OCI-LY1 (cell line): Measurements from ENCODE around the gene CCDC88B.

ENCODE experiments used
- H2AFZ ChIP-seq: fragments of 200-600 bp; sonication (generic), shearing (Covaris generic); 2 replicates; pipeline ENCODE4 v1.6.0; 2014; ENCODE audit warnings: antibody characterized with exemption, mild to moderate bottlenecking, low read length
- H3F3A ChIP-seq: fragments of 200-600 bp; sonication (generic), shearing (Covaris generic); 2 replicates; pipeline ENCODE4 v1.6.0; 2014; ENCODE audit warnings: mild to moderate bottlenecking, antibody characterized with exemption, low read length, moderate library complexity; ENCODE audit not compliant: insufficient read depth
- H3K27ac ChIP-seq: fragments of 200-600 bp; sonication (generic); 2 replicates; pipeline ENCODE4 v1.5.1; 2014; ENCODE audit warnings: low read length, mixed run types, mild to moderate bottlenecking, low read depth; ENCODE audit not compliant: poor library complexity, severe bottlenecking
- H3K27me3 ChIP-seq: fragments of 200-600 bp; sonication (generic); 2 replicates; pipeline ENCODE4 v1.6.0; 2014; ENCODE audit warnings: antibody characterized with exemption, mild to moderate bottlenecking, low read length, moderate library complexity; ENCODE audit not compliant: insufficient read depth
- H3K36me3 ChIP-seq: fragments of 200-600 bp; sonication (generic); 2 replicates; pipeline ENCODE4 v1.6.1; 2014; ENCODE audit warnings: mild to moderate bottlenecking, antibody characterized with exemption, low read length, moderate library complexity, mixed read lengths; ENCODE audit not compliant: insufficient read depth
- H3K4me1 ChIP-seq: fragments of 200-600 bp; sonication (generic); 2 replicates; pipeline ENCODE4 v1.5.1; 2014; ENCODE audit warnings: mild to moderate bottlenecking, low read length, moderate library complexity; ENCODE audit not compliant: insufficient read depth, severe bottlenecking
- H3K4me2 ChIP-seq: fragments of 200-600 bp; sonication (generic), shearing (Covaris generic); 2 replicates; pipeline ENCODE4 v1.6.1; 2014; ENCODE audit warnings: low read length
- H3K4me3 ChIP-seq: fragments of 200-600 bp; sonication (generic); 2 replicates; pipeline ENCODE4 v1.5.1; 2014; ENCODE audit warnings: low read length, low read depth, mild to moderate bottlenecking, mixed read lengths; ENCODE audit not compliant: poor library complexity, severe bottlenecking
- H3K79me2 ChIP-seq: fragments of 200-600 bp; shearing (Covaris generic); 2 replicates; pipeline ENCODE4 v1.6.1; 2016; ENCODE audit warnings: mixed run types, low read length, mixed read lengths; ENCODE audit not compliant: insufficient read depth
- H3K9ac ChIP-seq: fragments of 200-600 bp; sonication (generic), shearing (Covaris generic); 2 replicates; pipeline ENCODE4 v1.6.1; 2014; ENCODE audit warnings: mild to moderate bottlenecking, low read length, mixed read lengths
- H3K9me2 ChIP-seq: fragments of 200-600 bp; sonication (generic), shearing (Covaris generic); 2 replicates; pipeline ENCODE4 v1.6.1; 2014; ENCODE audit warnings: low read depth, mild to moderate bottlenecking, low read length, mixed read lengths
- H3K9me3 ChIP-seq: fragments of 200-600 bp; shearing (Covaris generic); 2 replicates; pipeline ENCODE4 v1.6.1; 2014; ENCODE audit warnings: low read length, mixed read lengths
- H4K20me1 ChIP-seq: fragments of 200-600 bp; sonication (generic), shearing (Covaris generic); 2 replicates; pipeline ENCODE4 v1.6.0; 2016; ENCODE audit warnings: mild to moderate bottlenecking, low read length; ENCODE audit not compliant: insufficient read depth
- EZH2 ChIP-seq: fragments of 200-600 bp; sonication (generic), shearing (Covaris generic); IDR thresholded peaks from 2 replicates; pipeline ENCODE4 v1.8.0; 2017; ENCODE audit warnings: borderline replicate concordance, mixed run types, mild to moderate bottlenecking, antibody characterized with exemption, low read length, moderate library complexity, mixed read lengths
- TF ChIP-seq, protein P1 (sequence below): fragments of 200-600 bp; sonication (generic), shearing (Covaris generic); IDR thresholded peaks from 2 replicates; pipeline ENCODE4 v1.5.1; 2017; ENCODE audit warnings: mild to moderate bottlenecking, antibody characterized with exemption, low read length, moderate library complexity, mixed read lengths

CCDC88B gene

DNA sequence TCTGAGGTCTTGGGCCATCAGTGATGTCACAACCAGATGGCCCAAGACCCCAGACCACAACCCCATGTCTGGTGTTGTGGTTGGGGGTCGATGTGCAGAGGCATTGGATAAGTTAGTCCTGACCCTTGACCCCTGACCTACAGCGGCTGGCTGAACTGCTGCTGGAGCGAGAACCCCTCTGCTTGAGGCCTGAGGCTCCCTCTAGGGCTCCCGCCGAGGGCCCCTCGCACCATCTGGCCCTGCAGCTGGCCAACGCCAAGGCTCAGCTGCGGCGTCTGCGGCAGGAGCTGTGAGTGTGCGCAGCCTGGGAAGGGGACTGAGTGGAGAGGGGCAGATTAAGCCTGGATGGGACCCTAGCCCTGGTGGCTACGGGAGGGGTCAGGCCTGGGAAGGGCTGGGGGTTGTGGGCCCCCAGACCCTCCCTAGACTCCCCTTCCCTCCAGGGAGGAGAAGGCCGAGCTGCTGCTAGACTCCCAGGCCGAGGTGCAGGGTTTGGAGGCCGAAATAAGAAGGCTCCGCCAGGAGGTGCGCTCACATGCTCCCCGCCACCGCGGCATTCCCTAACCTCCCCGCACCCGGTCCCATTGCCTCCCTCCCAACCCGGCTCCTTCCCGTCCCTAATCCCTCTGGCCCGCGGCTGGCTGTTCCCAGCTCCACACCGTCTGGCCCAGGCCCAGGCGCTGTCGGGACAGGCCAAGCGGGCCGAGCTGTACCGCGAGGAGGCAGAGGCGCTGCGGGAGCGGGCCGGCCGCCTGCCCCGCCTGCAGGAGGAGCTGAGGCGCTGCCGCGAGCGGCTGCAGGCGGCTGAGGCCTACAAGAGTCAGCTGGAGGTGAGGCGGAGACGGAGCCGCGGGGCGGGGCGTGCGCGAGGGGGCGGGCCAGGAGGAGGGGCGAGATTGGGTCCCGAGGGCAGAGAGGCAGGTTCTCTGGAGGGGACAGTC is 2.1 kb downstream of the CCDC88B start:
- Histone ChIP-seq H3K9me3 (no peaks in the 10 kb centered on the region), H3K4me2 (peak overlapping the region; percentile 93), H3F3A (no peaks in the 10 kb centered on the region), H3K4me1 (peaks cover 30% of the 10 kb centered on the region), H3K4me3 (peak overlapping the region; percentile 70), H3K27me3 (no peaks in the 10 kb centered on the region), H3K9me2 (no peaks in the 10 kb centered on the region), H3K36me3 (peaks cover 36% of the 10 kb centered on the region; the same call in 1 of the 2 replicates), H4K20me1 (no peaks in the 10 kb centered on the region), H3K9ac (peak overlapping the region; percentile 47; the same call in 1 of the 2 replicates), H2AFZ (no peak overlapping the region), H3K79me2 (no peaks in the 10 kb centered on the region), H3K27ac (peak overlapping the region; percentile 78)
- TF ChIP-seq, protein P1, sequence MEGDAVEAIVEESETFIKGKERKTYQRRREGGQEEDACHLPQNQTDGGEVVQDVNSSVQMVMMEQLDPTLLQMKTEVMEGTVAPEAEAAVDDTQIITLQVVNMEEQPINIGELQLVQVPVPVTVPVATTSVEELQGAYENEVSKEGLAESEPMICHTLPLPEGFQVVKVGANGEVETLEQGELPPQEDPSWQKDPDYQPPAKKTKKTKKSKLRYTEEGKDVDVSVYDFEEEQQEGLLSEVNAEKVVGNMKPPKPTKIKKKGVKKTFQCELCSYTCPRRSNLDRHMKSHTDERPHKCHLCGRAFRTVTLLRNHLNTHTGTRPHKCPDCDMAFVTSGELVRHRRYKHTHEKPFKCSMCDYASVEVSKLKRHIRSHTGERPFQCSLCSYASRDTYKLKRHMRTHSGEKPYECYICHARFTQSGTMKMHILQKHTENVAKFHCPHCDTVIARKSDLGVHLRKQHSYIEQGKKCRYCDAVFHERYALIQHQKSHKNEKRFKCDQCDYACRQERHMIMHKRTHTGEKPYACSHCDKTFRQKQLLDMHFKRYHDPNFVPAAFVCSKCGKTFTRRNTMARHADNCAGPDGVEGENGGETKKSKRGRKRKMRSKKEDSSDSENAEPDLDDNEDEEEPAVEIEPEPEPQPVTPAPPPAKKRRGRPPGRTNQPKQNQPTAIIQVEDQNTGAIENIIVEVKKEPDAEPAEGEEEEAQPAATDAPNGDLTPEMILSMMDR: peak; percentile 52
- TF ChIP-seq EZH2: no peak

DNA sequence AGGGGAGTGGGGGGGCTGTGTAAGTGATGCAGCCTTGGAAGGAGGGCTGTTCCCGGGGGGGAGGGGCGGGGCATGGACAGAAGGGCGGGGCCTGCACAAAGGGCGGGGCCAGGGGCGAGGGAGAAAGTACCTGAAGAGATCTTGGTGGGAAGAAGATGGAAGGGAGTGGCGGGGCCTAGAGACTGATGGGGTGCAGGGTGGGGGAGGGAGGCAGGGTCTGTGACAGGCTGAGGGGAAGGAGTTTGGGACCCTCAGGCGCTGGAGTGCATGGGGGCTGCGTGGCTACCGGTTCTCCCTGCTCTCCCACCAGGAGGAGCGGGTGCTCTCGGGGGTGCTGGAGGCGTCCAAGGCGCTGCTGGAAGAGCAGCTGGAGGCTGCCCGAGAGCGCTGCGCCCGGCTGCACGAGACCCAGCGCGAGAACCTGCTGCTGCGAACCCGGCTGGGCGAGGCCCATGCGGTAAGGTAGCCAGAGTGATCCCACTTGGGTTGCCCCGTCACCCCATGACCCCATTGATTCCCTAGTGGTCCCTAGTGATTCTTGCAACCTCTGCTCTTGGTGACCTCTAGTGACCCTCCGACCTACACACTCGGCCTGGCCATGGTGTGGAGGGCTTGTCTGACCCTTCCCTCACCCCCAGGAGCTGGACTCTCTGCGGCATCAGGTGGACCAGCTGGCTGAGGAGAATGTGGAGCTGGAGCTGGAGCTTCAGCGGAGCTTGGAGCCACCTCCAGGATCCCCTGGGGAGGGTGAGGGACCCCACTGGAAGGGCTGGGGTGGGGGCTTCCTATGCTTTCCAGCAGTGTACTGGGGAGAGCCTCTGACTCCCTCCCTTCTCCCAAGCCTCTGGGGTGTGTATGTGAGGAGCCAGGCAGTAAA is 3.1 kb downstream of the CCDC88B start:
- no peak for TF ChIP-seq EZH2
- TF ChIP-seq, protein P1: no peak
- Histone ChIP-seq H3K9me3 (no peaks in the 10 kb centered on the region), H4K20me1 (no peaks in the 10 kb centered on the region), H3K9ac (no peak overlapping the region), H3K79me2 (no peaks in the 10 kb centered on the region), H3K4me3 (peak overlapping the region; percentile 70), H3K36me3 (peaks cover 34% of the 10 kb centered on the region; the same call in 1 of the 2 replicates), H3K4me2 (peak overlapping the region; percentile 93; the same call in 1 of the 2 replicates), H3K27me3 (no peaks in the 10 kb centered on the region), H3K9me2 (no peaks in the 10 kb centered on the region), H3F3A (no peaks in the 10 kb centered on the region), H2AFZ (no peak overlapping the region), H3K27ac (no peak overlapping the region), H3K4me1 (peaks cover 30% of the 10 kb centered on the region)

DNA sequence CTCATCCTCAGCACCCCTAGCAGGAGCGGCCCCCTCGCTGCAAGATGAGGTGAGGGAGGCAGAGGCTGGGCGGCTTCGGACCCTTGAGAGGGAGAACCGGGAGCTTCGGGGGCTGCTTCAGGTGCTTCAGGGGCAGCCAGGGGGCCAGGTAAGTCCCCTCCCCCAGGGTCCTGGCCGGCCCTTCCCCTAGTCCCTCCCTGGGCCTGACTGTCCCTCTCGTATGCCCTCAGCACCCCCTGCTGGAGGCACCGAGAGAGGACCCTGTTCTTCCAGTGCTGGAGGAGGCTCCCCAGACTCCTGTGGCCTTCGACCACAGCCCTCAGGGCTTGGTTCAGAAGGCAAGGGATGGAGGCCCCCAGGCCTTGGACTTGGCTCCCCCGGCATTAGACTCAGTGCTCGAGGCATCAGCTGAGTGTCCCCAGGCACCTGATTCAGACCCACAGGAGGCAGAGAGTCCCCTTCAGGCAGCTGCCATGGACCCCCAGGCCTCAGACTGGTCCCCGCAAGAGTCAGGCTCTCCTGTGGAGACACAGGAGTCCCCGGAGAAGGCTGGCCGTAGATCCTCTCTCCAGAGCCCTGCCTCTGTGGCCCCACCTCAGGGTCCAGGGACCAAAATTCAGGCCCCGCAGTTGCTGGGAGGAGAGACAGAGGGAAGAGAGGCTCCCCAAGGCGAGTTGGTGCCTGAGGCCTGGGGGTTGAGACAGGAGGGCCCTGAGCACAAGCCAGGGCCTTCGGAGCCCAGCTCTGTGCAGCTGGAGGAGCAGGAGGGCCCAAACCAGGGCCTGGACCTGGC is 4.0 kb downstream of the CCDC88B start:
- Histone ChIP-seq H2AFZ (no peak overlapping the region), H3K4me2 (no peak overlapping the region)

More for the DNA sequence above, 4.0 kb downstream of the CCDC88B start:
- Histone ChIP-seq H3F3A (no peaks in the 10 kb centered on the region), H3K27me3 (no peaks in the 10 kb centered on the region), H3K9me2 (no peaks in the 10 kb centered on the region), H3K9ac (no peak overlapping the region), H3K79me2 (no peaks in the 10 kb centered on the region), H3K4me3 (no peak overlapping the region), H3K36me3 (peaks cover 32% of the 10 kb centered on the region; the same call in 1 of the 2 replicates), H3K4me1 (peaks cover 27% of the 10 kb centered on the region), H3K9me3 (no peaks in the 10 kb centered on the region), H4K20me1 (no peaks in the 10 kb centered on the region), H3K27ac (no peak overlapping the region)
- no peak for TF ChIP-seq EZH2
- TF ChIP-seq, protein P1: peak; percentile 29; the same call in 1 of the 2 replicates
